NCI-H2227 treated with DMSO at 0.1 percent for 48 hours (cell line): ENCODE measurements around the gene EDARADD.

Experiments
- DNase-seq: peaks from one replicate; lab custom pipeline; 2025; lab: John Stamatoyannopoulos, UW

EDARADD gene

DNA sequence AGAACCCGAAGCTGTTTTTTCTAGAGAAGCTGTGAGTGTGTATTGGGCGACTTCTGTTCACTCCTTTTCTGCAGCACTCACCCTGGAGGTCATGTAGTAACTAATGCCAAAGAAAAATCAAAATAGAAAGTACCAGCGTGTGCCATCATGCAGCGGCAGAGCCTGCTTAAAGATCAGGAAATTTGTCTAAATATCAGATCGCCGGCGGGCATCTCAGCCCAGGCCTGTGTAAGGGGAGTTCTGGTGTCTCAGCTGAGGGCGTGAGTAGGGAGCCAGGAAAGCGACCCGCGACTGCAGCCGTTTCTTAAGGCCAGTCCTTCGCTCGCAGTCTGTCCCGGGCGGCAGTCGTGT lies 768 bp downstream of the EDARADD start:
- peak; percentile 19 for DNase-seq

DNA sequence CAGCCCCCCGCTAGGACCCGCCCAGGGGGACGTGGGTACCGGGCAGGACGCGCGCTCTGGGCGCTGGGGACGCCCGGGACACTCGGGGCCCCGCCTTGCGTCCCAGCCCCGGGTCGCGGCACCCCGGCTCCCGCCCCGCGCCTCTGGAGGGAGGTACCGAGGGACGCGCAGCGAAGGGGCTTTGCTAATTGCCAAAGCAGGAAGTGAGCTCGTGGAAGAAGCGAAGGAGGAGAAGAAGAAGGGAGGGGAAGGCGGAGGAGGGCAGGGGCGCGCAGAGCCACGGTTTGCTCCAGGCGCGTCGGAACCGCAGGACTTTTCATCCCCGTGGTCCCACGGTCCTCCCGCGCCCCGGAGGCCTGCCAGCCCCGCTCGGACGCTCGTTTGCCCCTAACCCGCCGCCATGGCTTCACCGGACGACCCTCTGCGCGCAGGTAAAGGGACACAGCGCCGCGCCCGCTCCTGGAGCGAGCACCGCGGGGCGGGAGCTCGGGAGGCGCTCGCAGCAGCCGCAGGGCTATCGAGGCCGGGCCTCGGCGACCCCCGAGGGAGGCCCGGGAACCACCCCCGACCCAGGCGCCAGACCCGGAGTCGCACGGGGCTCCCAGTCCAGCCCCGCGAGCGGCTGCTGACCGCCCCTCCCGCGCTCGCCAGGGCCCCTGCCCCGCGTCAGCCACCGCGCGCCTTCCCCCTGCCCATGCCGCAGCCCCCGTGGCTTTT lies 1.3 kb downstream of the EDARADD start:
- peak; percentile 19 for DNase-seq

DNA sequence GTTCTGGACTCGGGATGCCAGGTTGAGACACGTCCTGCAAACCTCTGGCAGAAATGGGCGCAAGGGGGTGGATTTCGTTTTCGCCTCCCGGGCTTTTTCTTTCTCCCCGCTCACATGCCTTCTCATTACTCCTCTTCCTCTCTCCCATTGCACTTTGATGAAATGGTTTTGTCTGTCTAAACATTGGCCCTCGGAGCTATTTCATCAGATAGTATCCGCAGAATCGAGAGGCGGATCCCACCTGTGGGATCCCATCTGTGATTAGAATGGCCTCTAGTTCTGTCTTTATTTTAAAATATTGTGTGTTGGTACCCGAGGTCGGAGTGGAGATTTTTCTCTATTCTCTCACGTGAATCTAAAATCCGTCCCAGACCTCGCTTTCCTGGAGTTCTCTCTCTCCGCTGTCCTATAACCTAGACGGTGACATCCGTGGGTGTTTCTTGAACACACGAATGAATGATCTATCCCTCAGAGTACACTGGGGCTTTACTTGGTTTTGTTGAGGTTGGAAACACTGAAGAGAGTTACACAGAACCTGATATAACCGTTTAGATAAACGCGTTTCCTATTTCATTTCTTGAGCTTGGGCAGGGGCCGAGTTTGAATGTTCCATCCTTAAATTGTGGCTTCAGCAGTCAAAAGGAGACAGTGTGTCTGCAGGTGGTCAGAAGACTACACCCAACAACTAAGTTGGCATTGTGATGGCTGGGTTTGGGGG lies 2.0 kb downstream of the EDARADD start:
- DNase-seq: no peak

DNA sequence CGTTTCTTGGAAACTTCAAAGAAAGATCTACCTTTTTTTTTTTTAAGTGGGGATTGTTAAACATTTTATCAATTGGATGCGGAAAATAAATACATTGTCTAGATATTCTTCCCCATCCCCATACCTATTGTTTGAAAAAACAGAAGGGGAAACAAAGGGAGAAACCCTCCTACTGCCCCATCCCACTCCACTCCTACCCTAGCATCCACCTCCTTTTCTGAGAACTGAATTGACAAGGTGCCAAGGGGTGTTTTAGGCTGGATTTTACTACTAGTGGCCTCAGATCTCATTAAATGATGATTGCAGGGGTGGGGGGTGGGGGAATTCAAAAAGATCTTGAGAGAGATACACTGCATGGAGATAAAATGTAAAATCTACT lies 2.6 kb downstream of the EDARADD start:
- no peak for DNase-seq

DNA sequence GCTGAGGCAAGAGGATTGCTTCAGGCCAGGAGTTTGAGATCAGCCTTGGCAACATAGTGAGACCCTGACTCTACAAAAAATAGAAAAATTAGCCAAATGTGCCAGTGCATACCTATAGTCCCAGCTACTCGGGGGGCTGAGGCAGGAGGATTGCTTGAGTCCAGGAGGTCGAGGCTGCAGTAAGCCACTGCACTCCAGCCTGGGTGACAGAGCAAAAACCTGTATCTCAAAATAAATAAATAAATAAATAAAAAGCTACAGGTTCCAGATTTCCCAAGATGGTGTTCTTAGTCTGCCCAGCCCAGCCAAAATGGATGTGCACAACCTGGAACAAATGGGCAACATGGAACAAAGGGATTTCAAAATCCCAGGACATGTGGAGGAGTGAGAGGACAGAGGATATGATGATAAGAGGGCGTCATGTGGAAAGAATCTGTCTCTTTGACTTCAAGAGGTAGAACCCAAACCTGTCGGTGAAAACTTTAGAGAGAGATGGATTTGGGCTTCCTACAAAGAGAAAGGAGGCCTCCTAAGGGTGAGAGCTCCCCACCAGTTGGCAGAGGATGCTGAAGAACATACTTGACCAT lies 3.2 kb downstream of the EDARADD start:
- DNase-seq: no peak

DNA sequence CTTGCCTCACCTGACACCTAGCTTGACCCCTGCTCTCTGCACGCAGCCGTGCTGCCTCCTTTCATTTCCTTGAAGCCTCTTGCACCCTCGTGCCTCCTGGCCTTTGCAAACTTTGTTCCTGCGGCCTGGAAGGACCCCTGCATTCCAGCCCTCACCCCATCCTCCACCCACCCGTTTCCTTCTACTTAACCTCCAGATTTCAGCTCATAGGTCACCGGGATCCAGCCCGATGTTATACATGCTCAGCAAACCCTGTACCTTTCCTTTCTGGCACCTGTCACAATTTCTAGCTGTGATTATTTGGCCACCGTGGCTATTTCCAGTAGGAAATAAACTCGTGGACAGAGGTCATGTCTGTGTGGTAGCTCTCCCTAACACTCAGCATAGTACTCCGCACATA lies 4.5 kb downstream of the EDARADD start:
- no peak for DNase-seq

DNA sequence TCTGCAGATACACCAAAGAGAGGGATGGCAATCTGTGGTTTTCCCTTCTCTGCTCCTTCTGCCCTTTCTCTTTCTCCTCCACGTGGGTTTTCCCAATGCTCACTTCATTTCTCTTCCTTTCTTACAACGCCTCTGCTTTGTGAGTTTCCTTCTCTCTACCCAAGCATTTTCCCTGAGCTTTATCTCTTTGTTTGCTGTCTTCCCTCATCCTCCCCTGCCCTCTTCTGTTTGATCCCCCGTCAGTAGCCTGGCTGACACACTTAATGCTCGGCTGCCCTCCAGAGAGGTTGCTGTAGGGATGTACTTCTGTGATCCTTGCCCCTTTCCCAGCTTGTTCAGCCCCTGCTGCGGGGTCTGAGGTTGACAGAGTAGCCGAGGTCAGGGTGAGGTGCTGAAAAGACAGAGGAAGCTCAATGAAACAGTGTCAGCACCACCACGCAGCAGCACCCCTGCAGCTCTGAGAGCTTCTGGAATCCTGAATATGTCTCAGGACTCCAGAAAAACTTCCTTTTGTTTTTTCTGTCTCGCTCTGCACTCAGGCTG lies 6.0 kb downstream of the EDARADD start:
- DNase-seq: no peak

DNA sequence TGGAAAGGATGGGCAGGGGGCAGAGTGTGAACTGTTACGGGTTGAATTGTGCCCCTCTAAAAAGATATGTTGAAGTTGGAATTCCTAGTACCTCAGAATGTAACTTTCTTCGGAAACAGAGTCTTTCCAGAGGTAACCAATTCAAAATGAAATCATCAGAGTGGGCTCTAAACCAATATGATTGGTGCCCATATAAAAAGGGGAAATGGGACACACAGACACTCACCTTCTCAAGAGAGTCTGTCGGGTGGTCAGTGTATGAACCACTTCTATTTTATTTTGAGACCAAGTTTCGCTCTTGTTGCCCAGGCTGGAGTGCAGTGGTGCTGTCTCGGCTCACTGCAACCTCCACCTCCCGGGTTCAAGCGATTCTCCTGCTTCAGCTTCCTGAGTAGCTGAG lies 7.6 kb downstream of the EDARADD start:
- no peak for DNase-seq

DNA sequence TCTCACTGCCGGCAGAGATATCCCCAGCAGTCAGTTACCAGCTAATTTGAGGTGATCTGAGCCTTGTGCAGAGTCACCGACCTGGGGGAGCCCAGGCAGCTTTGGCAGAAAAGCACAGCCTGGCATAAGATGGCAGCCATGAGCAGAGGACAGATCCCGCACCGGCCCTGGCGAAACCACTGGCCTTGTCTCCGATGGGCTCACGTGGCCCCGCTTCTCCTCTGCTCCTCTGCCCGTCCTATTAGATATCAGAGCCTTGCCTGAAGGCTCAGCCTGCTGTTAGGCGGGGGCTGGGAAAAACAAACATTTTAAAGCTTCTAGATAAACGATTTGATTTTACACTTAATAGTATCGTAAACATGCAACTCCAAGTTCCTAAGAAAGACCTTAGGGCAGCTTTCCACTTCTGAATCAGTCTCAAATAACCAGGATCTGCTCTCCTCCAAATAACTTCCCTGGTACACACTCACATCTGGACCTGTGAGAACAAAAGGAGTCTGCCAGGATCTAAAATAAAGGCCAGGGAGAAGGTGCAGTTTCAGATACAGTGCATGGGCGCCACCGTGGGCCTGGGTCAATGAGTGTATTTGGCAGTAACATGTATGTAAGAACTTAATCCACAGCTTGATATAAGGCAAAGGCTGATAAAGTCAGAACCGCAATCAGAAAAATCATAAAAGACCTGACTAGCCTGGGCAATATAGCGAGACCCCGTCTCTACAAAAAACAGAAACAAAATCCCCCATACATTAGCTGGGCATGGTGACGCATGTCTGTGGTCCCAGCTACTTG lies 10.0 kb downstream of the EDARADD start:
- no peak for DNase-seq

DNA sequence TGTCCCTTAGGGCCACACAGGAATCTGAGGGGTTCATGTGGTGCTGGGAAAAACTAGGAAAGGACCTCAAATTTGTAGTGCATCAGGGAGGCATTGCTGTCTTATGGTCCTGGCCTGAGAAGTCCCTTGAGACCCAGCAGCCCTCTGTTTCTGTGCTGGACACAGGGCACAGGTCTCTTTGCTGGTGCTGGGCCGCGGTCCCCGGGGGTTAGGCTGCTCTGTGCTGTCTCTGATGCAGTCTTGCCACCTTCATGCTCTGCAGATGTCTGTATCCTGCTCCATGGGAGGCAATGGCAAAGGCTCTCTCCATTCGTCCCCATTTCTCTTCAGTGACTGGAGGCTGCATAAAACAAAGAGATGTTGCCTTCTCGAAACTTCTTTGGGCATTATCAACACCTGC lies 13.0 kb downstream of the EDARADD start:
- DNase-seq: no peak

DNA sequence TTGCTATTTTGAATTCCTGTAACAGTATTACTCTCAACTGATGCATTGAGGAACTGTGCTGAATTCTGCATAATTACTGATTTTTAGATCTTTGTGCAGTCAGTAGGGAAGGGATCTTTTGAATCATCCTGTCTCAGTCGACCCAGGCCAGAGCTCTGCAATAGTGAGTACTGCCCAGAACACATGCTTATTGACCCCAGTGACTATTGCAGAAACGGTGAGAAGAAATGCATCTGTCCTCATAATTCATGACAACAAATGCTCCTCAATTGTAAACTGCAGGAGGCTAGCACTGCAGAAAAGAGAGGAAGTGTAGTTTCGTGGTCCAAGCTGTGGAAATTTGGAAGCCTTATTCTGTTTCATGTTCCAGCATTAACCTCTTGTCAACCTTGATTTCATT lies 19.6 kb downstream of the EDARADD start:
- no peak for DNase-seq

DNA sequence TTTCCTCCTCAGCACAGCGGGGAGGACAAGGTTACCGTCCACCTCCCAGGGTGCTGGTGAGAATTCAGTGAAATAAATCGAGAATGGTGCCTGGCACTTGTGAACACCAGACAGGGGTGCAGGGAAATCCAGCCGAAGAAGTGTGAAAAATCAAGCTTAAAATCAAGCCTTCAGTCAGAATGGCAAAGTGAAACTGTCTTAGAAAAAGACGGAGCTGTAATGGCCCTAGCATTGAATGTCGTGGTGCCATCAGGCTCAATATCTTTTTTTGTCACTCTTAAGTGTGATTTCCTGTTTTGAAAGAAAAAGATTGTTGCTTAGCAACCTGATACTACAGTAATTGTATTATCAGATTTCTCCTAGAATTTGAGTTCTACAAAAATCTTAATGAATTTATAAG lies 22.1 kb downstream of the EDARADD start:
- DNase-seq: no peak

DNA sequence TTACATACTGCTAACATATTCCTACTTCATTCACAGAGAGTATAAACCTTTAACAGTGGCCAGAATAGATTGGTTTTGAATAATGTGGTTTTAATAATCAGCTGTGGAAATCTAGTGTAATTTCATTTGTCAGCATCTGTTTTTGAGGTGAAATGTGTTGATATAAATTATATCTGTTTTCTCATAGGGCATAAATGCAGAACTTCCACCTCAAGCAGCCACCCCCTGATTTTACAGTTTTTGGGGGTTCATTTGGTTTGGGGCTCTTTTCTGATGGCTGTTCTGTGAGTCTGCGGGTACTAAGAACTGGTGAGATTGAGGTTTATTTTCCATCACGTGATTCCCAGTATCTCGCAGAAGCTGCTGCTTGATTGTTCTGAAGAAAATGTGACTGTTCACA lies 23.2 kb downstream of the EDARADD start:
- no peak for DNase-seq

DNA sequence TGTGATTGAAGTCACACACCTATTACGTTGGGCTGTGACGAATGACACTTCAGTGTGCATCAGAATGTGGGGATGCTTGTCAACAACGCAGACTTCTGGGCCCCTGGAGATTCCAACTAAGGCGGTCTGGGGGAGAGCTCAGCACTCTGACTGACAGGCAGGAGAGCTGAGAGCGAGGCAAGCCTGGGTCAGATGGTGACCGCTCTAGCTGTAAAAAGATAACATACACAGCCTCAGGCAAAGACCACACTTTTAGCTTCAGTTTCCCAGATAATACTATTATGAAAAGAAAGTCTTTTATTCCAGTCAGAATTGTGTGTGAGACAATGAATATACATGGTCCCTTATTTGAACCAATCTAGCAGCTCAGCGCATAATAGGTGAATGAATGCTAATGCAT lies 25.4 kb downstream of the EDARADD start:
- DNase-seq: no peak

DNA sequence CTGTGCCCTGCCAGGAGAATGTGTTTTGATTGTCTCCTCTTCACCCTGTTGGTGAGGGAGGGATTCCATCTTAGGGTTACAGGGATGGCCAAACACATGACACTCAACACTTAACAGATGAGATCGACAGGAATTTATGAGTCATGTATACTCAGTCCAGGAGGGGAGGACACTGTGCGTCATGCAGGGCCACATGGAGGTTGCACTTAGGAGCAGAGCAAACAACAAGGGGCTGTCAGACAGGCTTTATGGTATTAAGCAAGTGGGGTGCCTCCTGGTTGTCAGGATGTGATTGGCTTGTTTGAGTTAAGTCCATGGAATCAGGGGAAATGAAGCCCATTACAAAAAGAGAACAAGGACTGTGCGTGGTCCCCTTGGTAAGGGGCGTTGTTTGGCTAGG lies 26.9 kb downstream of the EDARADD start:
- DNase-seq: no peak

DNA sequence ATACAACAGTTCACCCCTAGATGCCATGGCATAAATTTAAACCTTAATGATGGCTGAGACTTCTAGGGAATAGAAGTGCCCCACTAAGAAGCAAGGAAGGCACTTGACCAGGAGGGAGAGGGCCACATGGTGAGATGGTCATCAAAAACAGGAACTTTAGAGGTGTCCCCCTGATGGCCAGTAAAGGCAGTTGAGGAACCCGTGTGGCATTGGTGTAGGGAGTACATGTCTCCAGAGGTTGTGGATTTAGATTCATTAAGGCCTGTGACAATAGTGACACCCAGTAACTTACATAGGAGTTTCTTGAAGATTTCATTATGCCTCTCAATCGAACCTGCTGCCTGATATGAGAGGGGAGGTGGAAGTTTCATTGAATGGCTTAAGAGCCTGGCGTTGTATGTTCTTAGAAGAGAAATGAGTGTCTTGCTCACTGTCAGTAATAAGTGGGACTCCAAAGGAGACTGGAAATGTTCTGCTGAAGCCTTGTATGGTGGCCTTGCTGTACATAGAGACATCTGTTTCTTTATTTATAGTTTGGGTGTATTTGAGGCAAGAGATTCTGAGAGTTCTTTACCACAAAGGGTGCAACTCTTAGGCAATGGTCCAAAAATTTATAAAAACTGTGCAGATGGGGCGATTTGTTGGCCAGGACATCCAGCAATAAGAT lies 27.9 kb downstream of the EDARADD start:
- DNase-seq: no peak

DNA sequence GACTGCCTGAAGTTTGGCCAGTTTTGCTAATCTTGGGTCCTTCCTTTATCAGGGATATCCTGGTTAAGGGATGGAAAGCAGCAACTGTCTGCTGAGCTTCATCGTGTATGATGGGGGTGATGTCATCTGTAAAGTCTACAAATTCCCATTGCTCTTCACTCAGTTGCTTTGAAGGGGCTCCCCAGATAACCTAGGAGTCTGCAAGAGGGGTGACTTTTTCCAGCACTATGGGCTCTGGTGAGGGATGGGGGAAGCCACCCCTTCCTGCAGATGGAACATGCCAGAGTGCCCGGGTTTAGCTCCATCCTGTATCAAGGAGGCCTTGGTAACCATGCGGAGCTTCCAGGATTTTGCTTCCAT lies 28.4 kb downstream of the EDARADD start:
- no peak for DNase-seq

DNA sequence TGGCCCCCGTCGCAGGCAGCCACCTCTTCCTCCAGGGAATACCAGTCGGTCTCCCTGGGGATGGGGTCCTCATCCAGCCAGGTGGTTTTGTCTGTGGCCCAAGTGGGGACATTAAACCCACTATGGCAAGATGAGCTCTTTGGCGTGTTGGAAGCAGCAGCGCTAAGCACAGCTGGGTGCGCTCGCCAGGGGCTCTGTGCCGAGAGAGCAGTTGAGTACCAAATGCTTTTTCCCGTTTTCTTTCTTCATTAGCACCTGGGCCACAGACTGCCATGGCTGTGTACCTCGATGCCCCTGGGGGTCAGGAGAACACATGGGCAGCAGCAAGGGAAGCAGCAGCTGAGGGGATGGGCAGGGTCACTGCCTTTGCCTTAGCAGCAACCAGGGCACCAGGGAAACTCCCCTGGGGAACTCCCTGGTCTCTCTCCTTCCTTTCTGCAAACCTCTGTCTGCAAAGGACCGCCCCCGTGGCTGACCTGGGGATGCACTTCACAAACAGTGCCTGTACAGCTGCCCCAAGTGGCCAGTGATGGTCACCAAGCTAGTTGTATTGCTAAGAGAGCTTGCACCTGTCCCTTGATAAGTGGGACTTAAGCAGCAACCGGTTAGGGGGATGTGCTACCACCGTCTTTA lies 31.1 kb downstream of the EDARADD start:
- no peak for DNase-seq

DNA sequence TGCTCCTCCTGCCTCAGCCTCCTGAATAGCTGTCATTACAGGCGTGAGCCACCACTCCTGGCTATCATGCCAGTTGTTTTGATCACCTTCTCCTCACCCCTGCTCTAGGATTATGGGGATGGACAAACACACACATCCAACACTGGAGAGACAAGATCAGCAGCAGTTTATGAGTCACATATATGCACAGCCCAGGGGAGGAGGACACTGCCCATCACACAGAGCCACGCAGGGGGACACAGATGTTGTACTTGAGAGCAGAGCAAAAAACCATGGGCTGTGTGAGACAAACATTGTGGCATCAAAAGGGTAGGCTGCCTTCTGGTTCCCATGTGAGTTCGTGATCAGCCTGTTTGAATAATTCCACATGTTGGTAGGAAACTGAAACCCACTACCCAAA lies 32.1 kb downstream of the EDARADD start:
- no peak for DNase-seq

DNA sequence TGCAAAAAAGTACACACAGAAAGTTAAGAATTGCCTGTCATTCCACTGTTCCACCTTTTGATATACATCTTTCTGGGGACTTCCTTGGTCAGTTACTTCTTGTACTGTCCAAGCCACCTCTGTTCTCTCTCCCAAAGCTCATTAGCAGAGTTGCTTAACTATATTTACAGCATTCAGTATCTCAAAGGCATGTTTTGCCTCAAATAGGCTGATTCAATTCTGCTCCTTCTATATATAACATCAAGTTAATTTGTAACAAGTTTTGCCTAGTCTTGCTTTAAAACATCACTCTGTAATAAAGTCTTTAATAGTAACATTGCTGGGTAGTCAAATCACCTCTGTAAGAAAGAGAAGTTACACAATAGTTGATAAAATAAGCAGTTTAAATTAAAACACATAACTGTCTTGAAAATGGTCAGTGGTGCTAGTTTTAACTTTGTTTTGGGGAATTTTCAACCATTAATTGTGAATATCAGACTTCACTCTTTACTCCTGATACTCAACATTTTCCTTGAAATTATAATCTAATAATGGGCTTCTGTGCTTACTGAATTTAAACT lies 35.7 kb downstream of the EDARADD start:
- DNase-seq: no peak

DNA sequence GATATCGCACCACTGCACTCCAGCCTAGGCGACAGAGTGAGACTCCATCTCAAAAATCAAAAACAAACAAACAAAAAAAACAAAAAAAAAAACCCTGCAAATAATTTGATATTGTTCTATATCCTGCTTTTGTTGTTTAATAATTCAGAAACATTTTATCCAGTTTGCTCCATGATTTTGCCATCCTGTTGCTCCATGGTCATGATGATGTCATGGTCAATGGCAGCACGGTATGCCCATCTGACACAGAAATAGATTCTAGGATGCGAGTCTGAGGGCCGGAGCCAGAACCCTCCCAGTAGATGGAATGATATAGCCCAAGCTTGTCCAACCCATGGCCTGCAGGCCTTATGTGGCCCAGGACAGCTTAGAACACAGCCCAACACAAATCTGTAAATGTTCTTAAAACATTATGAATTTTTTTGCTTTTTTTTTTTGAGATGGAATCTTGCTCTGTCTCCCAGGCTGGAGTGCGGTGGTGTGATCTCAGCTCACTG lies 39.8 kb downstream of the EDARADD start:
- DNase-seq: no peak
